ENCODE data around the gene CIDEA.
"Not testable (repeated sequence)": the region's sequence is repeated elsewhere in the genome, so short reads cannot be mapped to it uniquely, and the experiment has no call there.

CIDEA gene

DNA sequence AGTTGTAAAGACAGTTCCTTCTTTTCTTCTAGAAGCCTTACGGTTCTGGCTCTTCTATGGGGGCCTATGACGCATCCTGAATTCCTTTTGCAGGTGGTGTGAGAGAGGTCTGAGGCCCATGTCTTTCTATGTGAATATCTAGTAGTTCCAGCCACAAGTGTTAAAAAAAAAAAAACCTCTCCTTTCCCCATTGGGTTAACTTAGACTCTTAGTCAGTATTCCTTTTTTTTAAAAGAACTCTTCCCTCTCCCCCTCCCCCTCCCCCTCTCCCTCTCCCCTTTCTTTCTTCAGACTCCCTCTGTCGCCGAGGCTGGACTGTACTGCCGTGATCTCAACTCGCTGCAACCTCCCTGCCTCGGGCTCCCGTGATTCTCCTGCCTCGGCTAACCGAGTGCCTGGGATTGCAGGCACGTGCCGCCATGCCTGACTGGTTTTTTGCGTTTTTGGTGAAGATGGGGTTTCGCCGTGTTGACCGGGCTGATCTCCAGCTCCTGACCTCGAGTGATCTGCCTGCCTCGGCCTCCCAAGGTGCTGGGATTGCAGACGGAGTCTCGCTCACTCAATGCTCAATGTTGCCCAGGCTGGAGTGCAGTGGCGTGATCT is 11.4 kb upstream of the CIDEA start:
- no peak for DNase-seq (ENCODE audit: low read depth, low spot score)
- no peaks in the 10 kb centered on the region for H3K27me3 ChIP-seq (ENCODE audit: control insufficient read depth, insufficient read depth, low read length)
- H3K27ac ChIP-seq (ENCODE audit: low read length): no peak overlapping the region
- H3K4me1 ChIP-seq (ENCODE audit: control insufficient read depth, insufficient read depth, low read length): peaks cover 2% of the 10 kb centered on the region
- no peaks in the 10 kb centered on the region for H3K9me3 ChIP-seq (ENCODE audit: control insufficient read depth, insufficient read depth, low read length)
- WGBS (ENCODE audit: insufficient coverage, insufficient read length): no CpG with 5 or more reads among the region's 21 CpGs
- H3K4me3 ChIP-seq (ENCODE audit: low read length): no peak overlapping the region
- no peaks in the 10 kb centered on the region for H3K36me3 ChIP-seq (ENCODE audit: control insufficient read depth, insufficient read depth, low read length)

DNA sequence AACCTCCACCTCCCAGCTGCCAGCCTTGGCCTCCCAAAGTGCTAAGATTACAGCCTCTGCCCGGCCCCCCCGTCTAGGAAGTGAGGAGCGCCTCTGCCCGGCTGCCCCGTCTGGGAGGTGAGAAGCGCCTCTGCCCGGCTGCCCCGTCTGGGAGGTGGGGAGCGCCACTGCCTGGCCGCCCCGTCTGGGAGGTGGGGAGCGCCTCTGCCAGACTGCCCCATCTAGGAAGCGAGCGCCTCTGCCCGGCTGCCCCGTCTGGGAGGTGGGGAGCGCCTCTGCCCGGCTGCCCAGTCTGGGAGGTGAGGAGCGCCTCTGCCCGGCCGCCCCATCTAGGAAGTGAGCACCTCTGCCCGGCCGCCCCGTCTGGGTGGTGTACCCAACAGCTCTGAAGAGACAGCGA is 10.9 kb upstream of the CIDEA start:
- WGBS (ENCODE audit: insufficient coverage, insufficient read length): no CpG with 5 or more reads among the region's 25 CpGs
- H3K9me3 ChIP-seq (ENCODE audit: control insufficient read depth, insufficient read depth, low read length); H3K36me3 ChIP-seq (ENCODE audit: control insufficient read depth, insufficient read depth, low read length); H3K27me3 ChIP-seq (ENCODE audit: control insufficient read depth, insufficient read depth, low read length); H3K4me1 ChIP-seq (ENCODE audit: control insufficient read depth, insufficient read depth, low read length); DNase-seq (ENCODE audit: low read depth, low spot score); H3K27ac ChIP-seq (ENCODE audit: low read length); H3K4me3 ChIP-seq (ENCODE audit: low read length): not testable (repeated sequence)

DNA sequence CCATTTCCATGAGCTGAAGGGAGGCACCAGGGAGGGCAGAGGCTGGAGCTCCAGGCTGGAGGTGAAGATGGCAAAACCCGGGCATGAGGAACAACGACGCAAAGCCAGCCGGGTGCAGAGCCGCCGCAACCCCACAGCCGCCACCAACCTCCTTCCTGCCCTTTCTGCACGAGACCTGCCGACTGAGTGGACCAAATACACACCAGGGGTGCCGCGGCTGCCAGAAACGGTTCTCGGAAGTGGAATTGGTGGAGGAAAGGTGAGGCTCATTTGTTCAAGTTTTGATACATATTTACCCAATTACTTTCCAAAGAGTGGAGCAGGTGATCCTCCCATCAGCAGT is 8.4 kb upstream of the CIDEA start:
- Histone ChIP-seq H3K9me3 (ENCODE audit: control insufficient read depth, insufficient read depth, low read length) (no peaks in the 10 kb centered on the region), H3K36me3 (ENCODE audit: control insufficient read depth, insufficient read depth, low read length) (no peaks in the 10 kb centered on the region), H3K27me3 (ENCODE audit: control insufficient read depth, insufficient read depth, low read length) (no peaks in the 10 kb centered on the region), H3K4me1 (ENCODE audit: control insufficient read depth, insufficient read depth, low read length) (peaks cover 2% of the 10 kb centered on the region), H3K4me3 (ENCODE audit: low read length) (no peak overlapping the region), H3K27ac (ENCODE audit: low read length) (no peak overlapping the region)
- no CpG with 5 or more reads among the region's 13 CpGs for WGBS (ENCODE audit: insufficient coverage, insufficient read length)
- no peak for DNase-seq (ENCODE audit: low read depth, low spot score)

DNA sequence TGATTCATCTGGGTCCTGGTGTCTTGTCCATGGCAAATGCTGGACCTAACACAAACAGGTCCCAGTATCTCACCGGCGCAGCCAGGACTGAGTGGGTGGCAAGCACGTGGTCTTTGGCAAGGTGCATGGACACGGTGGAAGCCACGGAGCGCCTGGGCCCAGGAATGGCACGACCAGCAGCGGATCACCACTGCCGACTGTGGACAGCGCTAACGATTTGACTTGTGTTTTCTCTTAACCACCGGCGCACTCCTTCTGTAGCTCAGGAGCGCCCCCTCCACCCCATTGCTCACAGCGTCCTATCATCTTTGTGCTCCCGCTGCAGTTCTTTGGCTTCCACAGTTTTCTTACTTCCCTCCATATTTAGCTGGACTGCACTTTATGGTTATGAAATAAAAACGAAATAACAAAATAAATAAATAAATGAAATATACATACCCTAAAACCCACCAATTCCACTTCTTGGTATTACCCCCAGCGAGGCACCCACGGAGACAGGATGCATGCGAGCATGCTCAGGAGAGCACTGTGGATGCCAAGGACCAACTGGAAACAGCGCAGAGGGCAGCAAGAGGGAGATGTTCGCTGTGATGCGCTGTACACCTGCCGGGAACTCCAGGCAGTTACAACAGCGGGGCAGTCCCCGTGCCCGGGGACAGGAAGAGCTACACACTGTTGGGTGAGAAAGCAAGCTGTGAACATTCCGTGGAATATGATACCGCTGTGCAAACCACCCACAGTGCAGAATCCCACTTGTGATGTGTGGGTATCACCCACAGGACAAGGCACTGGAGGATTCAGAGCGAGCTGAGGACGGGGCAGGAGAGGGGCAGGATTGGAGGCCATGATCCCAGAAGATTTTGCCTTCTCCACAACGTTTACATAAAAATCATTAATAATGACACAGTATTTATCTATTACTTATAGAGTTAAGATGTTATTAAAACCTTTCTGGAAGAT is 7.0 kb upstream of the CIDEA start:
- Histone ChIP-seq H3K36me3 (ENCODE audit: control insufficient read depth, insufficient read depth, low read length) (no peaks in the 10 kb centered on the region), H3K27me3 (ENCODE audit: control insufficient read depth, insufficient read depth, low read length) (peaks cover 2% of the 10 kb centered on the region; the same call in 1 of the 2 replicates), H3K4me1 (ENCODE audit: control insufficient read depth, insufficient read depth, low read length) (peaks cover 2% of the 10 kb centered on the region), H3K4me3 (ENCODE audit: low read length) (no peak overlapping the region), H3K27ac (ENCODE audit: low read length) (no peak overlapping the region), H3K9me3 (ENCODE audit: control insufficient read depth, insufficient read depth, low read length) (no peaks in the 10 kb centered on the region)
- no peak for DNase-seq (ENCODE audit: low read depth, low spot score)
- WGBS (ENCODE audit: insufficient coverage, insufficient read length): no CpG with 5 or more reads among the region's 32 CpGs

DNA sequence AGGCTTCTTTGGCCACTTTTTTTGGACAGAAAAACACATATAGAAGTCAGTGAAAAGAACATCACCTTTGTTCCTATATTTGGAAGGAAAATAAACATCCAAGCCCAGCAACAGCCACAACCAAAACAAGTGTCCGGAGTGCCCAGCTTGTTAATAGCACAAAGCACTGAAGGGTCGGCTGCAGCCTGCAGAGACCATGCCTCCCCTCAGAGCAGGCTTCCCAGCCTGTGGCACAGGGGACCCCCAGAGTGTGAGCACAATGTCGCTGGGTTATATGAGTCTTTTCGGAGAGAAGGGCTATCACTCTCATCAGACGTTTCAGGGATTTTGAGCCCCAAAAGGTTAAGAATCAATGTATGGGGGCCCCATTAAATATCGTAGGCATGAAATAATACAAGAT is 6.2 kb upstream of the CIDEA start:
- no CpG with 5 or more reads among the region's 6 CpGs for WGBS (ENCODE audit: insufficient coverage, insufficient read length)

DNA sequence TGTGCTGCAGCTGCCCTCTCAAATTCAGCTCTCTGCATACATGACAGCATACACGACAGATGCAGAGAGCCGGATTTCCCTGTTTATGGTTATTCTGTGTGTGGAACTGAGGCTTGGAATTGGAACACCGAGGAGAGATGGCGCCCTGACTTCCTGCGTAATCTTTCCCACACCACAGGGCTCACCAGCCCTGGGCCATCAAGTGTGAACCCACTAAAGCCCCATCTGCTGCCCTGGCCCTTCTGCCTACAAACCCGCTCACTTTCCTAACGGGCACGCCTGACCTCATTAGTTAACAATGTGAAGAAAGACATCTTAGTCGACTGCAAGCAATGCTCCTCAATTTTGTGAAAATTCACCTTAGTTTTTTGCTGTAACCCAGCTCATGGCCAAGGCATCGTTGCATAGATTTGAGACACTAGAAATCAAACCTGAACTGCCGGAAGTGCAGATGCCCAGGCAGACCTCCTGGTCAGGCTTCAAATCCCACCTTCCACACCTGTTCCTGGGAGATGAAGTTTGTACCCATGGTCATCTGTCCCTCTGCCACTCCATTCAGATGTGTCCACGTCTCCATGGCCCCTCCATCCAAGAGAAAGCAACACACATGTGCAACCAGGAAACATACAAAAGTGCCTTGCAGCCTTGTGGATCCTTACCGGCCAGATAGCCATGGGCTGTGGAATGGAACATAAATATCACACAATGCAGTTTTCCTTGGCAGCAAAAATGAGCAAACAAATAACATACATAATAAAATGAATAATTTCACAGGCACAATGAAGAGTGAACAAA is 5.0 kb upstream of the CIDEA start:
- no peak for DNase-seq (ENCODE audit: low read depth, low spot score)
- Histone ChIP-seq H3K9me3 (ENCODE audit: control insufficient read depth, insufficient read depth, low read length) (no peaks in the 10 kb centered on the region), H3K4me1 (ENCODE audit: control insufficient read depth, insufficient read depth, low read length) (peaks cover 4% of the 10 kb centered on the region), H3K4me3 (ENCODE audit: low read length) (no peak overlapping the region), H3K27me3 (ENCODE audit: control insufficient read depth, insufficient read depth, low read length) (peaks cover 15% of the 10 kb centered on the region), H3K27ac (ENCODE audit: low read length) (no peak overlapping the region), H3K36me3 (ENCODE audit: control insufficient read depth, insufficient read depth, low read length) (no peaks in the 10 kb centered on the region)
- WGBS (ENCODE audit: insufficient coverage, insufficient read length): no CpG with 5 or more reads among the region's 13 CpGs

More for the DNA sequence above, 6.2 kb upstream of the CIDEA start:
- Histone ChIP-seq H3K36me3 (ENCODE audit: control insufficient read depth, insufficient read depth, low read length) (no peaks in the 10 kb centered on the region), H3K27ac (ENCODE audit: low read length) (no peak overlapping the region), H3K4me1 (ENCODE audit: control insufficient read depth, insufficient read depth, low read length) (peaks cover 2% of the 10 kb centered on the region), H3K27me3 (ENCODE audit: control insufficient read depth, insufficient read depth, low read length) (peaks cover 4% of the 10 kb centered on the region; the same call in 1 of the 2 replicates), H3K4me3 (ENCODE audit: low read length) (no peak overlapping the region), H3K9me3 (ENCODE audit: control insufficient read depth, insufficient read depth, low read length) (no peaks in the 10 kb centered on the region)
- DNase-seq (ENCODE audit: low read depth, low spot score): no peak

DNA sequence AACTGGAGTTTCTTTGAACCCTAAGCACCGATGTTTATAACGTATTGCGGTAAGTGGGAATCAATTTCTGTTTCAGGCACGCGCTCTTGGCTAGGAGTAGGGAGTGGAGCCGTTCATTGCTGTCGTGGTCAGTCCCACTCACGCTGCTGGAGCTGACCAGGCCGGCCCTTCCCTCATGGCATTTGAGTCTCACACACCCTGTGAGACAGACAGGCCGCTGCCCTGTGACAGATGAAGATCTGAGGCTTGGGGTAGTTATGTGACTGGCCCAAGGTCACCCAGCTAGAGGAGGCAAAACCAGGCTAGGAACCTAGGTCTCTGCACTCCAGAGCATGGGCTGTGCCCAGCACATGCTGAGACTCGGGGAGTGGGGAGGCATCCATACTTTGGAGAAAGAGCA is 2.9 kb upstream of the CIDEA start:
- WGBS (ENCODE audit: insufficient coverage, insufficient read length): no CpG with 5 or more reads among the region's 11 CpGs
- peaks cover 33% of the 10 kb centered on the region for H3K27me3 ChIP-seq (ENCODE audit: control insufficient read depth, insufficient read depth, low read length)
- no peak for DNase-seq (ENCODE audit: low read depth, low spot score)
- no peaks in the 10 kb centered on the region for H3K9me3 ChIP-seq (ENCODE audit: control insufficient read depth, insufficient read depth, low read length)
- H3K27ac ChIP-seq (ENCODE audit: low read length): no peak overlapping the region
- H3K4me3 ChIP-seq (ENCODE audit: low read length): no peak overlapping the region
- no peaks in the 10 kb centered on the region for H3K36me3 ChIP-seq (ENCODE audit: control insufficient read depth, insufficient read depth, low read length)
- peaks cover 9% of the 10 kb centered on the region; the same call in 1 of the 2 replicates for H3K4me1 ChIP-seq (ENCODE audit: control insufficient read depth, insufficient read depth, low read length)

DNA sequence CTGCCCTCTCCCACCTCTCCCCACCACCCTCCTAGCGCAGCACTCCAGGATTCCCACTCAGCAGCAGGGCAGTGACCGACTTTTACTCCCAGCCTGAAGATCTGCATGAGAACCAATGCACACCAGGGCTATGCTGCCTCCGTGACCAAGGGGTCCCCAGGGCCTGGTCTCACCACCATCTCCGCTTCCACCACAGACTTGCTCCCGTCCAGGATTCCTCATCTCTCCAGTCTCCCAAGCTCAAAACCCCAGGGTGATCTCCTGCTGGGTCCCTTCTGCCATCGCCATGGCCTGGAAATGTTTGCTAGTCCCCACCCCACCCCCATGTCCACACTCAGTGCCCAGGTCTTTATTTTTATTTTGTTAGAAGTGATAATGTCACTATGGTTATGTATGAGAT is 2.1 kb upstream of the CIDEA start:
- peaks cover 8% of the 10 kb centered on the region; the same call in 1 of the 2 replicates for H3K4me1 ChIP-seq (ENCODE audit: control insufficient read depth, insufficient read depth, low read length)
- no CpG with 5 or more reads among the region's 6 CpGs for WGBS (ENCODE audit: insufficient coverage, insufficient read length)
- peaks cover 35% of the 10 kb centered on the region for H3K27me3 ChIP-seq (ENCODE audit: control insufficient read depth, insufficient read depth, low read length)
- H3K36me3 ChIP-seq (ENCODE audit: control insufficient read depth, insufficient read depth, low read length): no peaks in the 10 kb centered on the region
- H3K4me3 ChIP-seq (ENCODE audit: low read length): no peak overlapping the region
- no peak overlapping the region for H3K27ac ChIP-seq (ENCODE audit: low read length)
- DNase-seq (ENCODE audit: low read depth, low spot score): no peak
- no peaks in the 10 kb centered on the region for H3K9me3 ChIP-seq (ENCODE audit: control insufficient read depth, insufficient read depth, low read length)

DNA sequence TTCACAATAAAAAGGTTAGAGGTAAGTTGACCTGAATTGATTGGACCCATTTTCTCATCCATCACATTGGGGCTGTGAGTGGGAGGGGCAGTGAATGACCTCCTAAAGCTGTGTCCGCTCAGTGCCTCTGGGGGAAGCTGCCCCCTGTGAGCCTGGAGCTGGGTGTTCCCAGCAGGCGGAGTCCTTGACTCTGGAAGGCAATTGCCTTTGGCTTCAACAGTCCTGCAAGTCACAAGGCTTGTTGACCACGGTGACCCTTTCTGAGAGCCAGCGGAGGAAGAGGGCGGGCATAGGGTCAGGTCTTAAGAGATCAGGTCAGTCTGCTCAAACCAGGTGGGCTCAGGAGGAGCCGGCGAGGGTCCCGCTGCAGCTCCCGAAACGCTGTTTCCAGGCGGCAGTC is 1.1 kb upstream of the CIDEA start:
- peaks cover 35% of the 10 kb centered on the region for H3K27me3 ChIP-seq (ENCODE audit: control insufficient read depth, insufficient read depth, low read length)
- H3K4me1 ChIP-seq (ENCODE audit: control insufficient read depth, insufficient read depth, low read length): peaks cover 8% of the 10 kb centered on the region; the same call in 1 of the 2 replicates
- H3K4me3 ChIP-seq (ENCODE audit: low read length): no peak overlapping the region
- WGBS (ENCODE audit: insufficient coverage, insufficient read length): no CpG with 5 or more reads among the region's 11 CpGs
- no peak overlapping the region for H3K27ac ChIP-seq (ENCODE audit: low read length)
- no peaks in the 10 kb centered on the region for H3K9me3 ChIP-seq (ENCODE audit: control insufficient read depth, insufficient read depth, low read length)
- DNase-seq (ENCODE audit: low read depth, low spot score): no peak
- no peaks in the 10 kb centered on the region for H3K36me3 ChIP-seq (ENCODE audit: control insufficient read depth, insufficient read depth, low read length)

DNA sequence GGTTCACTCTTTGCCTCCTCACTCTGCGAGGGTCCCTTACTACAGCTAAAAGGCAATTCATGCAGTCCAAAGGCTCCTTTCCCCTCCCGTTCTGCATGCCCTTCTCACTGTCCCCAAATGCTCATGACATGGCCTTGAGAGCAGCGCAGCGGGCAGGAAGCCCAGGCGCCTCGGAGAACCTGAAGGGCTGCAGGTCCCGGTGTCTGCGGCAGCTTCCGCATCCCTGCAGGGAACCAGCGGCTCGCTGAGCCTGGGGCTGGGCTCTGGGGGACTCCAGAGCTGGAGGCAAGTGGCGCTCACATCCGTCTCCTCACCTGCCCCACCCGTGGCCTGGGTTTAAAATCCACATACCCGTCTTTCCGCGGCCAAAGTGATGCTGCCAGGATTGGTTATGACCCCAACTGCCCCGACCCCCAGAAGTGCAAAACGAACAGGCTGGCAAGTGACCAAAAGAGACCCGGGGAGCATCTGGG is 462 bp upstream of the CIDEA start:
- no CpG with 5 or more reads among the region's 20 CpGs for WGBS (ENCODE audit: insufficient coverage, insufficient read length)
- no peak overlapping the region for H3K27ac ChIP-seq (ENCODE audit: low read length)
- H3K36me3 ChIP-seq (ENCODE audit: control insufficient read depth, insufficient read depth, low read length): no peaks in the 10 kb centered on the region
- H3K27me3 ChIP-seq (ENCODE audit: control insufficient read depth, insufficient read depth, low read length): peaks cover 35% of the 10 kb centered on the region
- no peaks in the 10 kb centered on the region for H3K9me3 ChIP-seq (ENCODE audit: control insufficient read depth, insufficient read depth, low read length)
- DNase-seq (ENCODE audit: low read depth, low spot score): no peak
- H3K4me1 ChIP-seq (ENCODE audit: control insufficient read depth, insufficient read depth, low read length): peaks cover 8% of the 10 kb centered on the region; the same call in 1 of the 2 replicates
- peak overlapping the region; percentile 47; the same call in 1 of the 2 replicates for H3K4me3 ChIP-seq (ENCODE audit: low read length)
